Immature natural killer cell (primary cell): Measurements from ENCODE around the gene ACOT8. TPM values are rescaled to one million over a fixed set of nuclear protein-coding genes. Genes with fewer than 3 reads are reported as not detected.

Experiments used
- DNase-seq, 3 donors: peaks; one replicate each; pipeline ENCODE4 v3.0.0; 2022; ENCODE audit warnings: mixed read lengths in 1 of 3
- H3K27ac Mint-ChIP-seq, 6 donors: one replicate each; pipeline ENCODE4 v1.8.0; 2020; ENCODE audit warnings: mixed read lengths in 6 of 6, mild to moderate bottlenecking in 5 of 6, inconsistent platforms in 4 of 6, moderate library complexity in 3 of 6
- H3K27me3 Mint-ChIP-seq, 3 donors: one replicate each; pipeline ENCODE4 v1.8.0; 2020 to 2021; ENCODE audit warnings: low read depth in 3 of 3, mild to moderate bottlenecking in 3 of 3, mixed read lengths in 3 of 3, moderate library complexity in 3 of 3, inconsistent platforms in 1 of 3
- H3K36me3 Mint-ChIP-seq, 3 donors: one replicate each; pipeline ENCODE4 v1.8.0; 2020; ENCODE audit warnings: mixed read lengths in 3 of 3, inconsistent platforms in 2 of 3, mild to moderate bottlenecking in 2 of 3
- H3K4me1 Mint-ChIP-seq, 2 donors: one replicate each; pipeline ENCODE4 v1.8.0; 2020; ENCODE audit warnings: inconsistent platforms in 2 of 2, mild to moderate bottlenecking in 2 of 2, mixed read lengths in 2 of 2, moderate library complexity in 1 of 2
- H3K4me3 Mint-ChIP-seq, 5 donors: one replicate each; pipeline ENCODE4 v1.8.0; 2020; ENCODE audit warnings: mild to moderate bottlenecking in 5 of 5, mixed read lengths in 5 of 5, inconsistent platforms in 3 of 5, moderate library complexity in 3 of 5
- H3K9me3 Mint-ChIP-seq, 6 donors: one replicate each; pipeline ENCODE4 v1.8.0; 2020; ENCODE audit warnings: mild to moderate bottlenecking in 6 of 6, mixed read lengths in 6 of 6, inconsistent platforms in 4 of 6, moderate library complexity in 3 of 6
- polyA plus RNA-seq, 3 donors: library from polyadenylated mRNA; unstranded; fragments of 300-500 nt; fragmentation: Illumina TruSeq; gene quantifications; one replicate each; pipeline ENCODE4 v1.2.3, GENCODE V29; 2021

Gene ACOT8
- polyA plus RNA-seq, 3 donors from 2014 or later: 46.9 to 83.7 (median 50.2) TPM

GRCh38 chr20:45823949-45824835 lies 33.0 kb downstream of the ACOT8 start:
- peaks cover 0 to 2% (median 0%) of the 10 kb centered on the region in 6 donors for H3K9me3 Mint-ChIP-seq
- peak; percentile 22 to 31 (median 28) for DNase-seq
- H3K27ac Mint-ChIP-seq: peak overlapping the region in 2 of 6 donors; percentile 69
- H3K36me3 Mint-ChIP-seq: no peaks in the 10 kb centered on the region
- peaks cover 11 to 13% of the 10 kb centered on the region in 2 donors for H3K4me1 Mint-ChIP-seq
- peaks cover 8 to 18% (median 11%) of the 10 kb centered on the region in 3 donors for H3K27me3 Mint-ChIP-seq
- H3K4me3 Mint-ChIP-seq: peak overlapping the region; percentile 69 to 82 (median 77)

GRCh38 chr20:45822857-45823256 lies 34.3 kb downstream of the ACOT8 start:
- H3K36me3 Mint-ChIP-seq: no peaks in the 10 kb centered on the region
- H3K27me3 Mint-ChIP-seq: peaks cover 8 to 18% (median 11%) of the 10 kb centered on the region in 3 donors
- no peak overlapping the region for H3K27ac Mint-ChIP-seq
- no peaks in the 10 kb centered on the region for H3K9me3 Mint-ChIP-seq
- peaks cover 11 to 13% of the 10 kb centered on the region in 2 donors for H3K4me1 Mint-ChIP-seq
- DNase-seq: no peak
- H3K4me3 Mint-ChIP-seq: no peak overlapping the region

GRCh38 chr20:45821947-45822346 lies 35.2 kb downstream of the ACOT8 start:
- peaks cover 8 to 18% (median 11%) of the 10 kb centered on the region in 3 donors for H3K27me3 Mint-ChIP-seq
- H3K9me3 Mint-ChIP-seq: no peaks in the 10 kb centered on the region
- DNase-seq: no peak
- H3K27ac Mint-ChIP-seq: no peak overlapping the region
- peaks cover 11 to 13% of the 10 kb centered on the region in 2 donors for H3K4me1 Mint-ChIP-seq
- no peaks in the 10 kb centered on the region for H3K36me3 Mint-ChIP-seq
- no peak overlapping the region for H3K4me3 Mint-ChIP-seq

- no peak overlapping the region for H3K4me3 Mint-ChIP-seq
- peaks cover 6 to 17% (median 8%) of the 10 kb centered on the region in 3 donors for H3K27me3 Mint-ChIP-seq
- H3K9me3 Mint-ChIP-seq: no peaks in the 10 kb centered on the region
- H3K27ac Mint-ChIP-seq: no peak overlapping the region
- no peak for DNase-seq
- peaks cover 9 to 12% of the 10 kb centered on the region in 2 donors for H3K4me1 Mint-ChIP-seq
- H3K36me3 Mint-ChIP-seq: no peaks in the 10 kb centered on the region
These were observed 37.7 kb downstream of the ACOT8 start for GRCh38 chr20:45819466-45819865.

- Mint-ChIP-seq H3K4me1 (peaks cover 0 to 4% of the 10 kb centered on the region in 2 donors), H3K36me3 (no peaks in the 10 kb centered on the region), H3K9me3 (no peaks in the 10 kb centered on the region), H3K27ac (no peak overlapping the region), H3K4me3 (no peak overlapping the region), H3K27me3 (peaks cover 1 to 11% (median 2%) of the 10 kb centered on the region in 3 donors)
- DNase-seq: no peak
These were observed 39.0 kb downstream of the ACOT8 start for GRCh38 chr20:45818239-45818638.

- H3K9me3 Mint-ChIP-seq: no peaks in the 10 kb centered on the region
- H3K27ac Mint-ChIP-seq: no peak overlapping the region
- H3K36me3 Mint-ChIP-seq: no peaks in the 10 kb centered on the region
- H3K4me3 Mint-ChIP-seq: no peak overlapping the region
- no peak for DNase-seq
- H3K27me3 Mint-ChIP-seq: peaks cover 1 to 8% (median 5%) of the 10 kb centered on the region in 3 donors
- H3K4me1 Mint-ChIP-seq: peaks cover 4 to 11% of the 10 kb centered on the region in 2 donors
These were observed 39.6 kb downstream of the ACOT8 start for GRCh38 chr20:45817376-45818194.

- H3K4me3 Mint-ChIP-seq: no peak overlapping the region
- H3K27ac Mint-ChIP-seq: no peak overlapping the region
- H3K9me3 Mint-ChIP-seq: no peaks in the 10 kb centered on the region
- DNase-seq: no peak
- peaks cover 10 to 17% of the 10 kb centered on the region in 2 donors for H3K4me1 Mint-ChIP-seq
- H3K36me3 Mint-ChIP-seq: no peaks in the 10 kb centered on the region
- H3K27me3 Mint-ChIP-seq: peaks cover 5 to 11% (median 7%) of the 10 kb centered on the region in 3 donors
These were observed 40.2 kb downstream of the ACOT8 start for GRCh38 chr20:45816951-45817350.

GRCh38 chr20:45814314-45814713 lies 42.9 kb downstream of the ACOT8 start:
- Mint-ChIP-seq H3K27ac (no peak overlapping the region), H3K27me3 (peaks cover 3 to 7% (median 5%) of the 10 kb centered on the region in 3 donors), H3K4me1 (peaks cover 13 to 25% of the 10 kb centered on the region in 2 donors), H3K9me3 (no peaks in the 10 kb centered on the region), H3K36me3 (peaks cover 3 to 9% (median 7%) of the 10 kb centered on the region in 3 donors), H3K4me3 (no peak overlapping the region)
- DNase-seq: no peak

GRCh38 chr20:45813489-45813888 lies 43.7 kb downstream of the ACOT8 start:
- H3K9me3 Mint-ChIP-seq: no peaks in the 10 kb centered on the region
- no peak for DNase-seq
- H3K4me3 Mint-ChIP-seq: peak overlapping the region; percentile 84 to 88 (median 85)
- peaks cover 13 to 25% of the 10 kb centered on the region in 2 donors for H3K4me1 Mint-ChIP-seq
- H3K27me3 Mint-ChIP-seq: peaks cover 3 to 7% (median 5%) of the 10 kb centered on the region in 3 donors
- H3K27ac Mint-ChIP-seq: no peak overlapping the region
- peaks cover 5 to 9% (median 9%) of the 10 kb centered on the region in 3 donors for H3K36me3 Mint-ChIP-seq

- no peaks in the 10 kb centered on the region for H3K9me3 Mint-ChIP-seq
- H3K36me3 Mint-ChIP-seq: peaks cover 5 to 9% (median 9%) of the 10 kb centered on the region in 3 donors
- H3K4me3 Mint-ChIP-seq: peak overlapping the region; percentile 84 to 88 (median 85)
- H3K27ac Mint-ChIP-seq: peak overlapping the region in 1 of 6 donors; percentile 81
- peaks cover 13 to 25% of the 10 kb centered on the region in 2 donors for H3K4me1 Mint-ChIP-seq
- peaks cover 3 to 7% (median 5%) of the 10 kb centered on the region in 3 donors for H3K27me3 Mint-ChIP-seq
- DNase-seq: no peak
These were observed 44.2 kb downstream of the ACOT8 start for GRCh38 chr20:45813006-45813340.

GRCh38 chr20:45812157-45813005 lies 44.8 kb downstream of the ACOT8 start, which contains the start of gene UBE2C:
Gene UBE2C, plus strand, starts transcription at chr20:45812644. Its CDS starts 52 bp downstream, at chr20:45812696.
- H3K27ac Mint-ChIP-seq: peak within 1 kb of the TSS; percentile 46 to 81 (median 74)
- H3K27me3 Mint-ChIP-seq: peaks cover 3 to 7% (median 5%) of the 10 kb centered on the region in 3 donors
- peak; percentile 94 for DNase-seq
- no peaks in the 10 kb centered on the region for H3K9me3 Mint-ChIP-seq
- H3K36me3 Mint-ChIP-seq: peaks cover 5 to 9% (median 9%) of the 10 kb centered on the region in 3 donors
- peaks cover 13 to 25% of the 10 kb centered on the region in 2 donors for H3K4me1 Mint-ChIP-seq
- H3K4me3 Mint-ChIP-seq: peak within 1 kb of the TSS; percentile 84 to 88 (median 85)

- Mint-ChIP-seq H3K4me1 (peaks cover 13 to 25% of the 10 kb centered on the region in 2 donors), H3K9me3 (no peaks in the 10 kb centered on the region), H3K36me3 (peaks cover 9 to 13% (median 11%) of the 10 kb centered on the region in 3 donors), H3K27ac (peak overlapping the region in 1 of 6 donors; percentile 6), H3K27me3 (peaks cover 3 to 7% (median 5%) of the 10 kb centered on the region in 3 donors), H3K4me3 (no peak overlapping the region)
- DNase-seq: no peak
These were observed 46.8 kb downstream of the ACOT8 start for GRCh38 chr20:45810191-45810970.
